GM19468 (cell line): ENCODE data around the gene TRAK2.

ENCODE experiments used
- ATAC-seq: cut with Tn5 transposase; IDR thresholded peaks from one replicate; pipeline ENCODE4 v1.9.1; 2021; ENCODE audit warnings: mild to moderate bottlenecking, moderate library complexity, moderate number of reproducible peaks; ENCODE audit not compliant: unreplicated experiment; ENCODE audit errors: extremely low read depth

The TRAK2 gene

GRCh38 chr2:201419986-201420385 lies 31.3 kb downstream of the TRAK2 start:
- no peak for ATAC-seq

- ATAC-seq: no peak
Measured at GRCh38 chr2:201419057-201419635, 32.1 kb downstream of the TRAK2 start.

- no peak for ATAC-seq
Measured at GRCh38 chr2:201415149-201415548, 36.1 kb downstream of the TRAK2 start.

GRCh38 chr2:201414099-201415023 lies 36.9 kb downstream of the TRAK2 start:
- ATAC-seq: no peak

GRCh38 chr2:201413552-201413951 lies 37.7 kb downstream of the TRAK2 start:
- no peak for ATAC-seq

- no peak for ATAC-seq
Measured at GRCh38 chr2:201413143-201413542, 38.1 kb downstream of the TRAK2 start.

GRCh38 chr2:201411421-201411820 lies 39.8 kb downstream of the TRAK2 start:
- ATAC-seq: no peak

- ATAC-seq: no peak
Measured at GRCh38 chr2:201408931-201409330, 42.3 kb downstream of the TRAK2 start.

- ATAC-seq: no peak
Measured at GRCh38 chr2:201407265-201407664, 44.0 kb downstream of the TRAK2 start.

- no peak for ATAC-seq
Measured at GRCh38 chr2:201406077-201406662, 45.1 kb downstream of the TRAK2 start.

- no peak for ATAC-seq
Measured at GRCh38 chr2:201404699-201405280, 46.5 kb downstream of the TRAK2 start.

- ATAC-seq: no peak
Measured at GRCh38 chr2:201403880-201404279, 47.4 kb downstream of the TRAK2 start.

- ATAC-seq: no peak
Measured at GRCh38 chr2:201402651-201403562, 48.4 kb downstream of the TRAK2 start.

GRCh38 chr2:201401815-201402214 lies 49.4 kb downstream of the TRAK2 start:
- no peak for ATAC-seq

GRCh38 chr2:201396595-201396994 lies 54.7 kb downstream of the TRAK2 start:
- no peak for ATAC-seq

- no peak for ATAC-seq
Measured at GRCh38 chr2:201383136-201383535, 68.1 kb downstream of the TRAK2 start.

GRCh38 chr2:201378496-201379397 lies 72.5 kb downstream of the TRAK2 start:
- no peak for ATAC-seq

- ATAC-seq: no peak
Measured at GRCh38 chr2:201377218-201377617, 74.0 kb downstream of the TRAK2 start.

- no peak for ATAC-seq
Measured at GRCh38 chr2:201369775-201370174, 81.5 kb downstream of the TRAK2 start.
